Measurements from ENCODE around the gene CORO7. TPM values are rescaled to one million over a fixed set of nuclear protein-coding genes. Genes with fewer than 3 reads are reported as not detected.

CORO7 gene
- total RNA-seq, 1 donor, result 17.7 TPM

DNA sequence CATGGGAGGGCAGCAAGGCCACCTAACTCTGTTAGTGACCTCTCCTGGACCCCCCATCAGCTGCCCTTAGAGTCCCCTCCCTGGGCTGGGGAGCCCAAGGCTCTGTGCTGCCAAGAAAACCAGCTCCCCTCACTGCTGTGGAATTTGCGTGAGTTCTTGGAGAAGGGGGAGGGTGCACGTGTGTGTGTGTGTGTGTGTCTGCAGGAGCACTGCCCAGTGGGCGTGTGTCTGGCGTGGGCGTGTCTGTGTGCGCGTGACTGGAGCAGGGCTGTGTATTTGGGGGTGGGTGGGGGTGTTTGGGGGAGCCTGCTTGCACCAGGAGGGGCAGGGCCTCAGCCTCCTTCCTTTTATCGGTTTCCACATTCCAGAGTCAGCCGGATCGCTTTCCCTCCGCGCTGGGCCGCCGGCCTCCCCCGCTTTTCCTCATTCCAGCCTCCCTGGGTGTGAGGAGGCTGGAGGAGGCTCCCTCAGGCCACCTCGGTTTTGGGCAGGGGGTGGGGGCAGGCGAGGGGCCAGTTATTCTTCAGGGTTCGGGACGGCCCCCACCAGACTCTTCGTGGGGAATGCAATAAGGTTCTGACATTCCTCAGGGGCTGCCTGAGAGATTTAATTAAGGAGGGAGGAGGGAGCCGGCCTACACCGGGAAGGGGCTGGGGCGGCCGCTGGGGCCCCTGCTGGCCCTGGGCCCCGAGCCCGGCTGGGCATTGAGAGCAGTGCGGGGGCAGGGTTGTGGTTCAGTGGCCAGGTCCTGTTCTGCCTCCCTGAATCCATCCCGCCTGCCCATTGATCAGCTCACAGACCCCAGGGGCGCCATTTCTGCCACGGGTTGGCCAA, 42.3 kb downstream of the CORO7 start:
- peak; percentile 98 for DNase-seq (ENCODE audit: insufficient read length, low spot score, missing footprints)
- H3K4me2 ChIP-seq (ENCODE audit: insufficient read depth, low read length), result peak overlapping the region; percentile 93
- no peaks in the 10 kb centered on the region for H3K27me3 ChIP-seq (ENCODE audit: insufficient read depth, low read length)
- peaks cover 71% of the 10 kb centered on the region for H3K4me1 ChIP-seq (ENCODE audit: insufficient read depth, low read length)
- peaks cover 25% of the 10 kb centered on the region for H3K36me3 ChIP-seq (ENCODE audit: insufficient read depth, low read length)
- peaks cover 71% of the 10 kb centered on the region for H3K79me2 ChIP-seq (ENCODE audit: insufficient read depth, low read length)
- H3K4me3 ChIP-seq (ENCODE audit: insufficient read depth, low read length), result peak overlapping the region; percentile 100
- no peak overlapping the region for H2AFZ ChIP-seq (ENCODE audit: low read length)
- peaks cover 69% of the 10 kb centered on the region for H4K20me1 ChIP-seq (ENCODE audit: insufficient read depth, low read length)
- no peaks in the 10 kb centered on the region for H3K9me3 ChIP-seq (ENCODE audit: low read depth, low read length)
- TF ChIP-seq, protein P1, sequence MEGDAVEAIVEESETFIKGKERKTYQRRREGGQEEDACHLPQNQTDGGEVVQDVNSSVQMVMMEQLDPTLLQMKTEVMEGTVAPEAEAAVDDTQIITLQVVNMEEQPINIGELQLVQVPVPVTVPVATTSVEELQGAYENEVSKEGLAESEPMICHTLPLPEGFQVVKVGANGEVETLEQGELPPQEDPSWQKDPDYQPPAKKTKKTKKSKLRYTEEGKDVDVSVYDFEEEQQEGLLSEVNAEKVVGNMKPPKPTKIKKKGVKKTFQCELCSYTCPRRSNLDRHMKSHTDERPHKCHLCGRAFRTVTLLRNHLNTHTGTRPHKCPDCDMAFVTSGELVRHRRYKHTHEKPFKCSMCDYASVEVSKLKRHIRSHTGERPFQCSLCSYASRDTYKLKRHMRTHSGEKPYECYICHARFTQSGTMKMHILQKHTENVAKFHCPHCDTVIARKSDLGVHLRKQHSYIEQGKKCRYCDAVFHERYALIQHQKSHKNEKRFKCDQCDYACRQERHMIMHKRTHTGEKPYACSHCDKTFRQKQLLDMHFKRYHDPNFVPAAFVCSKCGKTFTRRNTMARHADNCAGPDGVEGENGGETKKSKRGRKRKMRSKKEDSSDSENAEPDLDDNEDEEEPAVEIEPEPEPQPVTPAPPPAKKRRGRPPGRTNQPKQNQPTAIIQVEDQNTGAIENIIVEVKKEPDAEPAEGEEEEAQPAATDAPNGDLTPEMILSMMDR (IDR thresholded peaks at IDR 0.05; ENCODE audit: extremely low read depth, low read depth, low read length), result no peak
- H3K27ac ChIP-seq (ENCODE audit: low read depth, low read length), result peak overlapping the region; percentile 98

DNA sequence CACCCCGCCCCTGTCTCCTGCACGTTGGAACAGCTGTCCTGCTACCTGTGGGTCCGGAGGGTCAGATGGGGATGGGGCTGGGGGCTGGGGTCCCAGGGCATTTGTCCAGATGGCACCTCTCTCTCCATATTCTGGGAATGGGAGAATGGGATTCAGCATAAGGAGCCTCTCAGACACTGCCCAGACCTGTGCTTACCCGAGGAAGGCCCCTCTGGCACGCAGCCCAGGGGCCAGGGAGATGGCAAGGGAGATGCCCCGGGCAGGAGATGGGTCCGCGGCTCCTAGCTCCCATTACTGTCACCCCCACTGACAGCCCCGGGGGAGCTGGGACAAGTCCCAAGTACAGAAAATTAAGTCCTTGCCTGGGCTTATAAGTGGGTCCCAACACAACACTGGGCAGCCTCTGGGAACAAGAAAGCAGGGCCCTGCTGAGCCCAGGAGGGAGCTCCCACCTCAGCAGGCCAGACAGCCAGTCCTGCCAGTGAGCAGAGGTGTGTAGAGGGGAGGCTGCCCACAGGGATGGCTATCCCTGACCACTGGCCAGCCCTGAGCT, 43.0 kb downstream of the CORO7 start:
- peaks cover 66% of the 10 kb centered on the region for H4K20me1 ChIP-seq (ENCODE audit: insufficient read depth, low read length)
- TF ChIP-seq, protein P1 (IDR thresholded peaks at IDR 0.05; ENCODE audit: extremely low read depth, low read depth, low read length), result no peak
- peak overlapping the region; percentile 100 for H3K4me3 ChIP-seq (ENCODE audit: insufficient read depth, low read length)
- H3K36me3 ChIP-seq (ENCODE audit: insufficient read depth, low read length), result peaks cover 18% of the 10 kb centered on the region
- peaks cover 64% of the 10 kb centered on the region for H3K79me2 ChIP-seq (ENCODE audit: insufficient read depth, low read length)
- no peaks in the 10 kb centered on the region for H3K27me3 ChIP-seq (ENCODE audit: insufficient read depth, low read length)
- H3K4me2 ChIP-seq (ENCODE audit: insufficient read depth, low read length), result peak overlapping the region; percentile 93
- H2AFZ ChIP-seq (ENCODE audit: low read length), result no peak overlapping the region
- H3K4me1 ChIP-seq (ENCODE audit: insufficient read depth, low read length), result peaks cover 74% of the 10 kb centered on the region
- H3K27ac ChIP-seq (ENCODE audit: low read depth, low read length), result peak overlapping the region; percentile 98
- DNase-seq (ENCODE audit: insufficient read length, low spot score, missing footprints), result peak; percentile 93
- H3K9me3 ChIP-seq (ENCODE audit: low read depth, low read length), result no peaks in the 10 kb centered on the region

- H4K20me1 ChIP-seq (ENCODE audit: insufficient read depth, low read length), result peaks cover 60% of the 10 kb centered on the region
- H3K4me1 ChIP-seq (ENCODE audit: insufficient read depth, low read length), result peaks cover 68% of the 10 kb centered on the region
- DNase-seq (ENCODE audit: insufficient read length, low spot score, missing footprints), result peak; percentile 98
- H3K36me3 ChIP-seq (ENCODE audit: insufficient read depth, low read length), result peaks cover 12% of the 10 kb centered on the region
- no peak overlapping the region for H2AFZ ChIP-seq (ENCODE audit: low read length)
- no peaks in the 10 kb centered on the region for H3K27me3 ChIP-seq (ENCODE audit: insufficient read depth, low read length)
- peak overlapping the region; percentile 100 for H3K4me3 ChIP-seq (ENCODE audit: insufficient read depth, low read length)
- peak overlapping the region; percentile 93 for H3K4me2 ChIP-seq (ENCODE audit: insufficient read depth, low read length)
- peak overlapping the region; percentile 98 for H3K27ac ChIP-seq (ENCODE audit: low read depth, low read length)
- no peaks in the 10 kb centered on the region for H3K9me3 ChIP-seq (ENCODE audit: low read depth, low read length)
- TF ChIP-seq, protein P1 (IDR thresholded peaks at IDR 0.05; ENCODE audit: extremely low read depth, low read depth, low read length), result no peak
- H3K79me2 ChIP-seq (ENCODE audit: insufficient read depth, low read length), result peaks cover 58% of the 10 kb centered on the region
Observed at GRCh38 chr16:4372578-4373355, 43.6 kb downstream of the CORO7 start.
